Uterus (tissue), 4 donors: ENCODE results near the gene C1QTNF6. TPM values are rescaled to one million over a fixed set of nuclear protein-coding genes. Genes with fewer than 3 reads are reported as not detected.

Experiments used
- DNase-seq, 2 donors: peaks; one replicate each; pipeline ENCODE4 v3.0.0-alpha.2; 2019 to 2020
- H3K27ac ChIP-seq, 2 donors: fragments of 200-600 bp; sonication (generic); 1 replicate in 1 of 2; 2 replicates in 1 of 2; pipeline ENCODE4 v1.5.1; 2016 to 2018
- H3K27me3 ChIP-seq, 2 donors: fragments of 200-600 bp; sonication (generic); one replicate each; pipeline ENCODE4 v1.5.1; 2018 to 2019; ENCODE audit warnings: control low read depth in 1 of 2
- H3K36me3 ChIP-seq, 2 donors: fragments of 200-600 bp; sonication (generic); one replicate each; pipeline ENCODE4 v1.5.1; 2019; ENCODE audit warnings: control low read depth in 1 of 2
- H3K4me1 ChIP-seq, 2 donors: fragments of 200-600 bp; sonication (generic); one replicate each; pipeline ENCODE4 v1.5.1; 2018 to 2019; ENCODE audit warnings: control low read depth in 1 of 2
- H3K4me3 ChIP-seq, 2 donors: fragments of 200-600 bp; sonication (generic); 1 replicate in 1 of 2; 2 replicates in 1 of 2; pipeline ENCODE4 v1.5.1; 2018 to 2019; ENCODE audit warnings: mild to moderate bottlenecking in 1 of 2
- H3K9me3 ChIP-seq, 2 donors: fragments of 200-600 bp; sonication (generic); one replicate each; pipeline ENCODE4 v1.5.1; 2019; ENCODE audit warnings: control low read depth in 1 of 2
- CTCF ChIP-seq, 4 experiments: fragments of 200-600 bp in 2 of 4; fragments of 450-650 bp in 2 of 4; sonication (generic) in 2 of 4; IDR thresholded peaks; one replicate each; pipeline ENCODE4 v1.5.1; 2016 to 2019; ENCODE audit warnings: antibody characterized with exemption in 4 of 4, mild to moderate bottlenecking in 2 of 4, moderate library complexity in 1 of 4
- POLR2A ChIP-seq, 2 donors: fragments of 450-650 bp; IDR thresholded peaks; one replicate each; pipeline ENCODE4 v1.6.1; 2016; ENCODE audit warnings: antibody characterized with exemption in 2 of 2, mild to moderate bottlenecking in 1 of 2, moderate library complexity in 1 of 2
- intact Hi-C: fragments of 100-400 bp; cut with DNase I; formaldehyde crosslinking; loops from one replicate; pipeline ENCODE4 v1.15.1; 2023; ENCODE audit warnings: low total_unique reads
- total RNA-seq, 4 donors: library from RNA; depleted of rRNA in 3 of 4; stranded (reverse); fragments of >200 nt in 3 of 4; gene quantifications; one replicate each; pipeline versions ENCODE4 v1.1.0 to v1.2.4, GENCODE V29; 2014 to 2023
- donor health status: DM: yes; HTN: yes; CAD: no.

The C1QTNF6 gene
- total RNA-seq, 4 donors from 2014 or later: 0.29 to 16.0 (median 3.1) TPM

- H3K27me3 ChIP-seq: no peaks in the 10 kb centered on the region
- intact Hi-C loops: no loop called here
- DNase-seq: no peak
- no peaks in the 10 kb centered on the region for H3K36me3 ChIP-seq
- H3K27ac ChIP-seq: no peak overlapping the region
- no peak overlapping the region for H3K4me3 ChIP-seq
- TF ChIP-seq POLR2A (IDR thresholded peaks at IDR 0.05) (no peak), CTCF (IDR thresholded peaks at IDR 0.05) (no peak)
- peaks cover 10 to 14% of the 10 kb centered on the region in 2 donors for H3K4me1 ChIP-seq
- H3K9me3 ChIP-seq: no peaks in the 10 kb centered on the region
These were observed 4.3 kb downstream of the C1QTNF6 start for GRCh38 chr22:37183432-37184379.

DNA sequence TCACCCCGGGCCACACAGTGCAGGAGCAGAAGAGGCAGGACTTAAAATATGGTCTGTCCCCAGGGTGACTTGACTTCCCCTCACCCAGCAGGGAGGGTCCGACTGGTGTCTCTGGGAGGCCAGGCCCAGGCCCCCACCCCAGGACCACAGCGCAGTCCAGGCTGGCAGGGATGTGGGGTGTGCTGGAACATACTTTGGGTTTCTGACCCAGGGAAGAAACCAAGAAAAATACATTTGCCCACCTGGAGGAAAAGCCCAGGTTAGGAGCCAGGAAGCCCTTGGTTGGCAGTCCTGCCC, 5.2 kb downstream of the C1QTNF6 start:
- no peak for TF ChIP-seq POLR2A (IDR thresholded peaks at IDR 0.05)
- no peak for TF ChIP-seq CTCF (IDR thresholded peaks at IDR 0.05)
- H3K4me3 ChIP-seq: no peak overlapping the region
- no peak for DNase-seq
- no peaks in the 10 kb centered on the region for H3K36me3 ChIP-seq
- no peak overlapping the region for H3K27ac ChIP-seq
- H3K9me3 ChIP-seq: no peaks in the 10 kb centered on the region
- no peaks in the 10 kb centered on the region for H3K27me3 ChIP-seq
- H3K4me1 ChIP-seq: peaks cover 6 to 16% of the 10 kb centered on the region in 2 donors
- intact Hi-C loops: no loop called here

GRCh38 chr22:37182101-37182948, 5.7 kb downstream of the C1QTNF6 start:
- Histone ChIP-seq H3K27ac (no peak overlapping the region), H3K9me3 (no peaks in the 10 kb centered on the region), H3K4me1 (peaks cover 6 to 16% of the 10 kb centered on the region in 2 donors), H3K36me3 (no peaks in the 10 kb centered on the region), H3K4me3 (no peak overlapping the region), H3K27me3 (no peaks in the 10 kb centered on the region)
- intact Hi-C loops: no loop called here
- no peak for DNase-seq
- TF ChIP-seq POLR2A (IDR thresholded peaks at IDR 0.05) (no peak), CTCF (IDR thresholded peaks at IDR 0.05) (no peak)

DNA sequence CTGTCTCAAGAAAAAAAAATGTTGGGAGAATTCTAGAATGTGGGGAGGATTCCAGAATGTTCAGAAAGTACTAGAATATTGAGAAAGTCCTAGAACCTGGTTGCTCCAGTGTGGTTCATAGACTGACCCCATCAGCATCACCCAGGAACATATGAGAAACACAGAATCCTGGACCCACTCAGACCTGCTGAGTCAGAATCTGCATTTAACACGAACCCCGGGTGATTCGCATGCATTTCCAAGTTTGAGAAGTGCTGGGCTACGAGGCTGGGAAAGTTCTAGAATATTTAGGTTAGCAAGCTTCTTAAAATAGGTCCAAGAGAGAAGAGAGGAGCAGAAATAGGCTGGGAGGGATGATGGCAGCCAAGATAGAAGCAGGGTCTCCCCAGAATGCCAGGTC, 6.4 kb downstream of the C1QTNF6 start:
- no peaks in the 10 kb centered on the region for H3K9me3 ChIP-seq
- no peak for DNase-seq
- no peak for TF ChIP-seq CTCF (IDR thresholded peaks at IDR 0.05)
- TF ChIP-seq POLR2A (IDR thresholded peaks at IDR 0.05): no peak
- H3K36me3 ChIP-seq: no peaks in the 10 kb centered on the region
- intact Hi-C loops: no loop called here
- H3K4me1 ChIP-seq: peaks cover 2 to 16% of the 10 kb centered on the region in 2 donors
- no peak overlapping the region for H3K27ac ChIP-seq
- H3K4me3 ChIP-seq: no peak overlapping the region
- no peaks in the 10 kb centered on the region for H3K27me3 ChIP-seq
